AG20443 (cell line): ENCODE results near the gene ANKRD53.

ENCODE experiments used
- DNase-seq: peaks from one replicate; pipeline ENCODE4 v3.0.0; 2012; ENCODE audit warnings: low spot score, mixed read lengths

Gene ANKRD53

DNA sequence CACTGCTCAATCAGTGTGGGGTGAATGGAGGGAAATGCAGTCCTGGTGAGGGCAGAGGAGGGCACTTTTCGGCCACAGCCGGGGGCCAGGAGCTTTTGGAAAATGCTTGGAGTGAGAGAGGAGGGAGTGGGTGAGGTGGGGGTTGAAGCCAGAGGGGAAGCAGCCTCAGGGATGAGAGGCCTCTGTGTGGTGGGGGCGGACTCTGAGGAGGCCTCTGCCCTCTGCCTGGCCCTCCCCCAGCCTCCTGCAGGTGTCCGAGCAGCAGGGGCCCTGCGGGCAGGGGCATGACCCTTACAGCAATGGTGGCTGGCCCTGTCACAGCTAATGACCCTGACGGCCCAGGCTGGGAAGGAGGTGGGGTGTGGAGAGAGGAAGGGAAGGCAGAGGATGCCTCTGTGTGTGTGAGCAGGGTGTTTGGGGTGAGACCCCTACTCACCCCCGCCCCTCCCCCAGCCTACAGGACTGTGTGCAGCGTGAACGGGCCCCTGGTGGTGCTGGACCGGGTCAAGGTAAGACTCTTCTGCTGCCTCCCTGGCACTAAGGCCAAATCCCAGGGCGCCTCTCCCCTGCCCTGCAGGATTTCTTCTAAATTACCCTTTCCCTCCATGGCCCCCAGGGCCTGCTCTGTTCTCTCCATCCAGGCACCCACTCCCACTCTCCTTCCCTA, 35.1 kb upstream of the ANKRD53 start:
- DNase-seq = no peak

DNA sequence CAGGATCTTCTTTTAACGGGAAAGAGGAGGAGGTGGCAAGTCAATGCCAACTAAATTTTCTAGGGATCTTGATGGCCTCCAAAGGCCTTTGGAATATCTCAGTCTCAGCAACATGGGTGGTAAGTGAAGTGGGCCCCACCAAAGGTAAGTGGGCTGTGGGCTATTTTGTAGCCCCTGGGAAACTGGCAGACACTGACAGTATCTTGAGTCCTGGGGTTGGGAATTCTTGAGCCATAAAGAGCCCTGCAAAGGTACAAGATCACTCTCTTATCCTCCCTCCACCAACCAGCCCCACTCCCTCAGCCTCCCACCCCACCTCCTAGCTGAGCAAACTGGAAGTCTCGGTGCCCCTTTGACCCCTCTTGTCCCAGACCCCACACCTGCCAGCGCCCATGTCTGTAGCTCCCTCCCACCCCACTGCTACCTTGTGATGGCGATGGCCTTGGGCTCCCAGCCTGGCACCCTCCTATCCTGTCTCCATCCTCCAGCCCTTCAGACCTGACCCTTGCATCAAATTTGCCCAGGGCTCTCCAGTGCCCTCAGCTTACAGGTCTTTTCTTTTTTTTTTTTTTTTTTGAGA, 34.2 kb upstream of the ANKRD53 start:
- no peak for DNase-seq

DNA sequence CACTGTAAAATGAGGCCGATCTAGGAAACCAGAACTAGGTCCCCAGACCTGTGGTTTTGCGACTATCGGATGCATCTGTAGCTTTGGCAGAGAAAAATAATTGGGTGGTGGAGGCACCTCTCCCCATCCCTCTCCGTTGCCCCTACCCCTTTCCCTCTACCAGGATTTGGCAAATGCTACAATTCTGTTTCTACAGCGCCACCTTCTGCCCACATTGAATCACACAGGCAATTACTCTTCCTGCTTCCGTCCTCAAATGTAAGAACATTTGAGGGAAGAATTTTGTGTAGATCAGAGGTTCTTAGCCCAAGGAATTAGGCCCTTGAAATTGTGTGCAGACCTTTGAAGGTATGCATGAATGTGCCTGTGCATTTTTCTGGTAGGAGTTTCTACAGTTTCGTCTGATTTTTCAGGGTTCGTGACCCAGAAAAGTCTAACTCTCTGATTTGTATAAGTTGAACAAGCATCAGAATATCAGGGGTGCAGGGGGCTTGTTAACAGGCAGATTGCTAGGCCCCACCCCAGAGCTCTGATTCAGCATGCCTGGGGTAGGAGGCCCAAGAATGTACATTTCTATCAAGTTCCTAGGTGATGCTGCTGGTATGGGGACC, 31.5 kb upstream of the ANKRD53 start:
- DNase-seq = peak; percentile 60

DNA sequence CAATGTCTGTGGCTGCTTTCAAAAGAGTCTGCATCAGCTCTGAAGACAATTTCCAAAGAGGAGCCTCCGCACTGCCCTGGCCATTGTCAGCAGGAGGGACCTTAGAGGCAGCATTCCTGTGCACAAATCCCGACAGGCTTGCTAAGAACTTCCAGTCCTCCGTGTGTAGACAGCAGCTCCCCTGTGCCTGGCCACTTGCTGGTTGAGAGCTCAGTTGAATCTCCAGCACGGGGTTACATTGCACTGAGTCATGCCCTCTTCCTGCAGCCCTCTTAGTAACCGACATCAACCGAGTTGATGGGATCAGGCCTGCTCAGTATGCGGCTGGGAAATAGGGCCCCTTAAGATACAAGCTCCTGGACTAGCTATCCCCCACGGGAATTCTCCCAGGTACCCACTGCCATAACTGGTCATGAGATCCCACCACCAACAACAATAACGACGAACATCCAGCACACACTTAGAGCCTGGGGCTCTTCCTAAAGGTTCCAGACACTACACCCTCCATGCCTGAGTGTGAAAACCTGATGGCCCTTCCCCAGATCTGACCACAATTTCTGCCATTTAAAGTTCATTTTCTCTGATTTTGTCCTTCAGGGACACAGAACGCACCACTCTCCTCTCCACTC, 30.8 kb upstream of the ANKRD53 start:
- DNase-seq = peak; percentile 40

DNA sequence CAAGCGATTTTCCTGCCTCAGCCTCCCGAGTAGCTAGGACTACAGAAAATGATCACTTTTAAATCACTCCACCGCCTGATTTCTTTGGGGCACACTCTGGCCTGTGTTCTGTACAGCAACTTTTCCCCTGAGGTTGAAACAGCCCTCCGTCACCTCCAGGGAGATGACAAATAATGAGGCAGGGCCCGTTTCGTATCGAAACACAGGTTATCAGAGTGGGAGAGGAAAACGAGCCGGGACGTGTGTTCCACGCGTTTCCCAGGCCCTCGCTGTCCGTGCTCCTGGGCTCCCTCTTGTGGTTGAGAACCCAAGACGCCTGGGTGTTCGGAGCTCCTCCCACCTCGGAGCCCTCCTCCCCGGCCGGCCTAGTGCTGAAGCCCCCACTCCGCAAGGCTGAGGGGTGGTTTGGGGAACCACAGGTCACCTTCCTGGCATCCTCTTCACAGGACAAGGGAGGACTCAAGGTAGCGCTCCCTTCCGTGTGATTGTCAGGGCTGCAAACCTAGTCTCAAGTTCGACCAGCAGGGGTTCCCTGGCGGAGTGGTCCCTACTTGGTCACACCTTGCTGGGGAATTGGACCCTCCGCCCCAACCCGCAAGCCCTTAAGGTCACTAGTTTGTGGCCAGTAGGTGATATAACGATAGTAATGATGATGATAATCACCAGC, 30.0 kb upstream of the ANKRD53 start:
- DNase-seq = peak; percentile 93

DNA sequence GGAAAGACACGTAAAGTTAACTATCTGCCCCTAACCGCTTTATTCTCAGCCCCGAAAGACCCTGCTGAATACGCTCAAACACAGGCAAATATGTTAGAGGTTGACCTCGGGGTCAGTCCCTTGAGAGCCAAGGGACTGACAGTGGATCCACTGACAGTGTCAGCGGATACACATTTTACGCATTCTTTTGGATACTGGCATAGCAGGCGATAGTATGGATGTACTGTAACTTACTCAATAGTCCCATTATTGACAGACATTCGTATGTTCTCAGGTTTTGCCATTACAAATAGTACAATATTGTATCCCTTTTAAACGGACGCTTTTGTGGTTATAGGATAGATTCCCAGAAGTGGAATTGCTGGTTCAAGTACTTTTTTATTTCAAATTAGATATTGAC, 29.3 kb upstream of the ANKRD53 start:
- peak; percentile 2 for DNase-seq

DNA sequence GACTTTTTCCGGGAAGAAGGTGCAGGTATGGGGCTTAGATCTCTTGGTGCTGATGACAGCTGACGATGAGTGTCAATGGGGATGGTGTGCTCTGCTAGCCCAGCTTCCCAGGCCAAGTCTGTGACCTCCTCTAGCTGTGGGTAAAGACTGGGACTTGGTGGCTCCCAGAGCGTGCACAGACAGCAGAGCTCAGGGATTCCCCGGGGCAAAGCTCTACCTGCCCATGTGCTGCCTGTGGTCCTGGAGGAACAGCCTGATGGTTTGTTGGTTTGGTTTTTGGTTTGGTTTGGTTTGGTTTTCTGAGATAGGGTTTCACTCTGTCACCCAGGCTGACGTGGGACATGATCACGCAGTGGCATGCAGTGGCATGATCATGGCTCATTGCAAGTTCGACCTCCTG, 23.5 kb upstream of the ANKRD53 start:
- peak; percentile 5 for DNase-seq

DNA sequence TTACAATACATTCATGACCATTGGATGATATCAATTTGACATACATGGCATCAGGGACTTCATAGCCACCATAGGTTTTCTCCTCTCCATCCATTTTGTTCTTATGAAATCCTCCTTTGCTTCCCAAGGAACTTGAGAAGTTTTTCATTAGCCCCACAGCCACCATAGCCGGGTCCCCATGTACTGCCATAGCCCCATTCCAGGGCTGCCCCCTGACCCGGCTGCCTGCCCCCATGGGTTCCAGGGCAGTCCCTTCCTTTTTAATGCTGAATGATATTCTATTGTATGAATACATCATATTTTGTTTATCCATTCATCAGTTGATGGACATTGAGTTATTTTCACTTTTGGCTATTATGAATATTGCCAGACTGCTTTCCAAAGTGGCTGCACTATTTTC, 22.3 kb upstream of the ANKRD53 start:
- DNase-seq = no peak

DNA sequence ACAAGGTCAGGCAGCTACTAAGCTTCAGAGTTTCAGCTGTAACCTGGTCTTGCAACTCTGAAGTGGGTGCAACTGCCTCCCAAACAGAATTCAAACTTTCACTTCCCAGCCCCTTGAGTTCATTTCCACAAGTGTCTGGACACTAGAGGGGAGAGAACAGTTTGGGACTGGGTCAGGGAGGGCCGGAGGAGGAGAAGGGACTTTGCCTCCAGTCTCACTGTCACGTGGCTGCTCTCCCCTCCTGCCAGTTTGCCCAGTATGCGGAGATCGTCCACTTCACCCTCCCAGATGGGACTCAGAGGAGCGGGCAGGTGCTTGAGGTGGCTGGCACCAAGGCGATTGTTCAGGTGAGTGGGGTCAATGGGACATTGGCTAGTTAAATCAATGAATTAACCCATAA, 20.6 kb upstream of the ANKRD53 start:
- peak; percentile 1 for DNase-seq

DNA sequence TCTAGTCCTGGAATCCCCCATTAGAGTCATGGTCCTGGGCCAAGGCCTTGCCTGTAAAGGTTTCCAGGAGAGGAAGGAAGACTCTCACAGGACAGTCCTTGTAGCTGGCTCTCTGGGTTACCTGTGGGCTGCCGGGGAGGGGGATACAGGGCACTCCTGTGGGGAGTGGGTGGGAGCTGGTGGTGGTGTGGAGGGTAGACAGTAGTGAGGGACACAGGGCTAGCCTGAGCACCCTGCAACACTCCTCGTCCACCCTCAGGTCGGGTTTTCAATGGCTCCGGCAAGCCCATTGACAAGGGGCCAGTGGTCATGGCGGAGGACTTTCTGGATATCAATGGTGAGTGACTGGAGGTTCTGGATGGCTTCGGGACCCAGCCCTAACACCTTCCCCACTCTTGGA, 19.7 kb upstream of the ANKRD53 start:
- peak; percentile 3 for DNase-seq

DNA sequence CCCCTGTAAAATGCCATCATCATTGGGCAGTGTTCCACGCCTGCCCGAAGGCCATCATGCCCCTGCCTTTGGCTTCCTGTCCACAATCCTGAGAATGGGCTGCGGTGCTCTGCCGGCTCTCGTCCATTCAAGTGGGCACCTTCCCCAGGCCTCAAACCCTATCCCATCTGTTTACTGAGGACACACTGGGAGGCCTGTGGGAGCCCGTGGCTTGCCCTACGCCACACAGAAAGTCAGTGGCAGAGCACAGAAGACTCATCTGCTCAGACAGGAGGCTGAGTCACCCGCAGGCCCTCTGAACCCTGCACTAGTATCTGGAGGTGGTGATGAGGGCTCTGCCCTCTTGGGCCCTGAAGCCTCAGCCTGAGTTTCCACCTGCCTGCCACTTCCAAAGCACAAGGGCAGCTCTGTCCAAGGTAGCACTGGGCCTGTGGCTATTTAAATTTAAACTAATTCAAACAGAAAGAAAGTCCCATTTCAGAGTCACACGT, 19.1 kb upstream of the ANKRD53 start:
- peak; percentile 10 for DNase-seq

DNA sequence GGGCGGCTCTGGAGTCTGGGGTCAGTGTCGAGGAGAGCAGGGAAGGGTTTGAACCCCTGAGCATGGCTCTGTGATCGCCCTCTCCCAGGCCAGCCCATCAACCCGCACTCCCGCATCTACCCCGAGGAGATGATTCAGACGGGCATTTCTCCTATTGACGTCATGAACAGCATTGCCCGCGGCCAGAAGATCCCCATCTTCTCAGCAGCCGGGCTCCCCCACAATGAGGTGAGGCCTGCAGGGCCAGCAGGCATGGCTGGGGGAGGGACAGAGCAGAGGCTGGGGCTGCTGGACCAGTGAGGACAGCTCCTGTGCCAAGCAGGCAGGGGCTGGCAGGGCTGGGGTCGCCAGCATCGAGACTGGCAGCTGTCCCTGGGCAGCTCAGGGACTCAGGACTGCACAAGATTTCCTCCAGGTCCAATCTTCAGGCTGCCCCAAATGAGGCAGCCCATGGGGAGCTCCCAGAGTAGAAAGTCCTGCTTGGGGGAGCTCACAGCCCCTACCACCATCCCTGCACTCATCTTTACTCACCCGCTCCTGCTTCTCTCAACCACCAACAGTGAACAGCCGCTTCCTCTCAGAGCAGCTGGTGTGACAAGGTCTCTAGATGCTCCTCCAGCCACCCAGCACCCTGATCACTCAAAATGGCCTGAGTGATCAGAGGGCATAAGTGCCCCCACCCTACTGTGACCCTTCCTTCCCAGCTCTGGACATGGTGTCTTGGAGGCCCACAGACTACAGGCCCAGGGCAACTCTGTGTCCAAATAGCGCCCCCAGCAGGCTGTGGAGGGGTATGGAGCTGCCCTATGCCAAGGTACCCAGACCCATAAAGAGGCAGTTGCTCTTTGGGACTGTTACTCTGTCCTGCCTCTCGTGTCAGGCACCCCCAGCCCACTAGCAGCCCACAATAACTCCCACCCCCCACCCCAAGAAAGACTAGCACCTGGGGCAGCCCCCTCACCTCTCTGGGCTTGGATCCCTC, 18.3 kb upstream of the ANKRD53 start:
- peak; percentile 5 for DNase-seq

DNA sequence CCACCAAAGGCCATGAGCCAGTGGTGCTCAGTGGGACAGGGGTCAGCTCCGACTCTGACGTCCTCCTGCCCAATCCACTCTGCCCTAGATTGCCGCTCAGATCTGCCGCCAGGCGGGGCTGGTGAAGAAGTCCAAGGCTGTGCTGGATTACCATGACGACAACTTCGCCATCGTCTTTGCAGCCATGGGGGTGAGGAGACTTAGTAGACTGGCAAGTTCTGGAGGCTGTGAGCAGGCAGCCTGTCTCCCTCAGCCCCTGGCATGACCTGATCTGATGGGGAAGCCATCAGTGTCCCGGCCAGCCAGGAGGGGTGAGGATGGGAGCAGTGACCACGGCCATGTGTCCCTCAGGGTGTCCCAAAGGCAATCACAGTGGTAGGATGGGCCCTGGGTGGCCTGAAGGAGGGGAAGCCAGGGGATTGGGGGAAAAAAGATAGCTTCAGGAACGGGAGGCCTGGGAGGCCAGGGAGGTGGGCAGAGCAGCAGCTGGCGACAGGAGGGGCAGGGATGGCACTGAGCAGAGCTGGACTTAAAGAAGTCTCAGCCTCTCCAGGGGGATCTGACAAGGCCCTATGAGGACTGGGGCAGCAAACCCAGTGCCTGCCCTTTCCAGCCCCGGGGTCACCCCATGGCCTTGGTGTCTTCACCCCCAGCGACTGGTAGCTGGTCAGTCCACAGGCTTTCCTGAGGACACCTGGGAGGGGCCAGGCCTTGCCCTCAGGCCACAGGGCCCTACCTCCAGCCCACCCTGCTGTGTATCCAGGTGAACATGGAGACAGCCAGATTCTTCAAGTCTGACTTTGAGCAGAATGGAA, 17.4 kb upstream of the ANKRD53 start:
- DNase-seq = peak; percentile 12

DNA sequence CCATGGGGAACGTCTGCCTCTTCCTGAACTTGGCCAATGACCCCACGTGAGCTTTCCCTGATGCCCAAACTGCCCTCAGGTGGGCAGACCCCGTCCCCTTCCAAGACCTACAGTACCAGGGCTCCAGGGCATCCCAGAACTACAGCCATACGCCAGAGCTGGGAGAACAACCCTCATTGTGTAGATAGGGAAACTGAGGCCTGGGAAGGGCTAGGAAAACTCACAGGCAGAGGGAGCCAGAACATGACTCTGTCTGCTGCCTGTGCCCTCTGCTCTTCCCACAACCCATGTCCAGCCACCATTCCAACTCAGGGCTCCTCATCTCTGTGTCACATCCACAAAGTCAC, 16.8 kb upstream of the ANKRD53 start:
- DNase-seq = peak; percentile 4

DNA sequence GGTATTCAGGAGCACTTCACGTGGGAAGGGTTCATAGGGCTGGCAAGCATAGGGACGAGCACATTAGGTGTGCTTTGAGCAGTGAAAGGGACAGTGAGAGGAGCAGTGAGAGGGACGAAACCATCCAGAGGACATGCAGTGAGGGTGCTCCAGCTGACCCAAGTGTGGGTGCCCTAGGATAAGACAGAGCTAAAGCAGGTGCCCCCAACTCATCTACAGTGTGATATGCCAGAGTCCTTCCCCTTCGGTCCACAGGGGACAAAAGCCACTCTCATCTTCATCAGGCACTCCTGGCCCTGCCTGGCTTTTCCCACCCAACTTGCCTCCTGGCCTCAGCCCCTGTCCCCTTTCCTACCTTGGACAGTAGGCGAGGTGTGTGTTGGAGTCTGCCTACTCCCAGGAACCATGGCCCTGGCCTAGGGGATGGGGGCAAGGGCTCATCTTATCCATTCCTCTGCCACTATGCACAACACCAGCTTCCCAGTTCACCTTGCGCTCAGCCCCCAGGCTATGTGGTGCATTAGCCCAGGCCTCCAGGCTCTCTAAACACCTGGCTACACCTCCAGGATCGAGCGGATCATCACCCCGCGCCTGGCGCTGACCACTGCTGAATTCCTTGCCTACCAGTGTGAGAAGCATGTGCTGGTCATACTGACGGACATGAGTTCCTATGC, 16.1 kb upstream of the ANKRD53 start:
- DNase-seq = peak; percentile 6

DNA sequence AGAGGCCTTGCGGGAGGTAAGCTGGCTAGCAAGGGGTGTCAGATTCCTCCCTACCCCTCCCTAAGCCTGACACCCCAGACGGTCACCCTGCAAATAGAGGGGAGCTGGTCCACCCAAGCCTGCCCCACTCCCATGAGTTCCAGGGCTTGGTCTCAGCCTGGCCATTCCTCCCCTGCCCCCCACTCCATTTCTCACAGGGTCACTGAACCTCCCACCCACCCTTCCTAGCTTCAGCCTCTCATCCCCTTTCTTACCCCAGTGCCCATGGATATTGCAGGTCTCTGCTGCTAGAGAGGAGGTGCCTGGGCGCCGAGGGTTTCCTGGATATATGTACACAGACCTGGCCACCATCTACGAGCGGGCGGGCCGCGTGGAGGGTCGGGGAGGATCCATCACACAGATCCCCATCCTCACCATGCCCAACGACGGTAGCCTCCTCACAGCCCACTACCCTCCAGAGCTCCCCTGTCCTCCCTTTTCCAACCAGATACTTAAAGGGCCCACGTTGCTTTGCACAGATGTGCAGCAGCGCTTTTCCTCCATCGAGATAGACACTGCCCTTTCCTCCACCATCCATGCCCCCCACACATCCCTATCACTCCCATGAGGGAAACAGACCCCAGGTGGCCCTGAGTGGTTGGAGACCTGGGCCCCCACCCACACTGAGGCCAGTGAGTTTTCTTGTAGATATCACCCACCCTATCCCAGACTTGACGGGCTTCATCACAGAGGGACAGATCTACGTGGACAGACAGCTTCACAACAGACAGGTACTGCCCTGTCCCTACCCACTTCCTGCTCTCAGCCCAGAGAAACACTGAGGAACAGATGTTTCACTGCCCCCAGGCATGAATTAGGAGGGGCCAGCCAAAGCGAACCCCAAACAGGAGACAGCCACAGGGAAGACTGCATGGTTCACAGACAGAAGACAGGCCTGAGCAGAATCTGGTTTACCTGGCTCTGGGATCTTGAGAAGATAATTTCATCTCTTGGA, 15.2 kb upstream of the ANKRD53 start:
- DNase-seq = peak; percentile 8

DNA sequence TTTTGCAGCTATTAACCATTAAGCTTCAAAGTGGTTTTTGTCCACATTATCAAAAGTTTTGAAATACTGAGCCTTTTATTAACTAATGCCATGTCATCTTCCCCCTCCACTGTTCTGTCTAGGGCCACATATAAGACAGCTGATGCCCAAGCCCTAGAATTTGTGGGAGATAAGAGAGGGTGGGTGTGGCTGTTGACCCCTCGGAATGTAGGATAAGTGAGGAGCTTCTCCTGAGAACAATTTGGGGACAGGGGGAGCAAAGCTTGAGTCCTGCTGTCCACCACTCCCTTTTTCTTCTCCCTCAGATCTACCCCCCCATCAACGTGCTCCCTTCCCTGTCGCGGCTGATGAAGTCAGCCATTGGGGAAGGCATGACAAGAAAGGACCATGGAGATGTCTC, 14.3 kb upstream of the ANKRD53 start:
- DNase-seq = peak; percentile 4

DNA sequence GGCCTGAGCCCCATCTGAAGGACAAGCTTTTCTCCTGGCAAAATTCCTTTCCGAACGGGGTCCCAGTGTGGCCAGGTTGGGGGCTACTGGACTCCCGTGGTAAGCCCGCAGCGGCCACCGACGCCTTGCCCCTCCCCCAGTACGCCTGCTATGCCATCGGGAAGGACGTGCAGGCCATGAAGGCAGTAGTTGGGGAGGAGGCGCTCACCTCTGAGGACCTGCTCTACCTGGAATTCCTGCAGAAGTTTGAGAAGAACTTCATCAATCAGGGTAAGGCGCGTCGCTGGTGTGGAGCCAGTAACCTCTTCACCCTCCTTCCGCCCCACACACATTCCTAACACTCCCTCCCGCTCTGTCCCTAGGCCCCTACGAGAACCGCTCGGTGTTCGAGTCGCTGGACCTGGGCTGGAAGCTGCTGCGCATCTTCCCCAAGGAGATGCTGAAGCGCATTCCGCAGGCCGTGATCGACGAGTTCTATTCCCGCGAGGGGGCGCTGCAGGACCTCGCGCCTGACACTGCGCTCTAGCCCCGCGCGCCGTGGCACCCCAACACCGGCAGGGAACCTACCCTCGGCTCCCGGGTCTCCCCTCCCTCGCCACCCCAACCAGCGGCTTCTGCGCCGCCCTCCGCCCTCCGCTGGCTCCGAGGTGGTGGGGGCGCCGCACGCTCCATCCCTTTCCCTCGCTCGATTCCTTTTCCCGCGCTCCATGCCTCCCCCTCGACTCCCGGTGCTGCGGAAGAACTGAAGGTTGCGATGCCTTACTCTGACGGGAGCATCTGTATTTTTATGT, 13.6 kb upstream of the ANKRD53 start:
- DNase-seq = peak; percentile 87
